GM21447 (cell line): Measurements from ENCODE around the gene FILIP1.
"Not testable (repeated sequence)": the region's sequence is repeated elsewhere in the genome, so short reads cannot be mapped to it uniquely, and the experiment has no call there.

Experiments
- ATAC-seq: cut with Tn5 transposase; IDR thresholded peaks from one replicate; pipeline ENCODE4 v1.9.1; 2021; ENCODE audit not compliant: unreplicated experiment

FILIP1 gene

DNA sequence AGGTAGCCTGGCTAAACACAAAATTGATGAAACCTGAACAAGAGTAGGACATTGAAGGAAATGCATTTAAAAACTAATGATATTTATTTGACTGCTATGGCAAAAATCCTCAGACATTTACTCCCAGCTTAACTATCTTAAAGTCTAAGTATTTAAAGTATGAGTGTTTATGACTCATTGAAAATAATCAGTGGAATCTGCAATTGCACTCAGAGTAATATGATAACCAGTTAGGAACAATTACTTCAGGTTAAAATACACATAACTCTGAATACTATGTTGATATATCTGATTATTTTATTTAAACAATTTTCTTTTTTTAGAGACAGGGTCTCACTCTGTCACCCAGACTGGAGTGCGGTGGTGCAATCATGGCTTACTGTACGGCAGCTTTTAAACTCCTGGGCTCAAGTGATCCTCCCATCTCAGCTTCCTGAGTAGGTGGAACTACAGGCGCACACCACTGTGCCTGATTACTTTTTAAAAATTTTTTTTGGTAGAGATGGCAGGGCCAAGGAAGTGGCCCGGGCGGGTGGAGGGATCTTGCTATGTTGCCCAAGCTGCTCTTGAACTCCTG, 43.9 kb downstream of the FILIP1 start:
- no peak for ATAC-seq

DNA sequence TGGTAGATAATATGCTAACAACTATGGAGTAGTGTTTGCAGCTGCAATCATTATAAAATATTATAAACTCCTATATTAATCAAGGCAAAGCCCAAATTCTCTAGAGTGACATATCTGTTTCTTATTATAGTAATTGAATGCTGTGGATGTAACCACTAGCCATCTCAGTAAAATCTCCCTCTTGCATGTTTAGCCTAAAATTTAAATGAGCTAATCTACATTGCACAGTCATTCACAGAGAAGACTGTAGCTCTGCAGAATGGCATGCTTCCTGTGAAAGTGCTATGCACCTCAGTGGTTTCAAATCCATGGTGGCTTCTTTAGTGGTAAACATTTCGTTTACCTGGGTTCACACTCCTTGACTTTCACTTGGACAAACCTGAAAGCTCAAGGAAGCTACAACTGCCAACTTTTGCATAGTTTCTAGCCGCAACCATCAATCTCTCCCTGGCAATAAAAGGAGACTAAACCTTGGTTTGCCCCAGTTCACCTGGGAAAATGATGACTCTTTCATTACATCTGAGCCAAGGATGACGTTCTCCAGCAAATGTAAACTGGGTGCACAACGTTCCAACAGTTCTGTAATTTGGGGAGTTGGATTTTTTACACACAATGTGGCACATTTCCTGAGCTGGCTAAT, 47.2 kb downstream of the FILIP1 start:
- ATAC-seq: no peak

GRCh38 chr6:75445738-75446137, 47.9 kb downstream of the FILIP1 start:
- no peak for ATAC-seq

GRCh38 chr6:75444899-75445298, 48.7 kb downstream of the FILIP1 start:
- ATAC-seq: no peak

- ATAC-seq: not testable (repeated sequence)
Measured at GRCh38 chr6:75441883-75442282, 51.7 kb downstream of the FILIP1 start.

- not testable (repeated sequence) for ATAC-seq
Measured at GRCh38 chr6:75441479-75441878, 52.1 kb downstream of the FILIP1 start.

GRCh38 chr6:75438442-75439116, 55.0 kb downstream of the FILIP1 start:
- ATAC-seq: no peak

DNA sequence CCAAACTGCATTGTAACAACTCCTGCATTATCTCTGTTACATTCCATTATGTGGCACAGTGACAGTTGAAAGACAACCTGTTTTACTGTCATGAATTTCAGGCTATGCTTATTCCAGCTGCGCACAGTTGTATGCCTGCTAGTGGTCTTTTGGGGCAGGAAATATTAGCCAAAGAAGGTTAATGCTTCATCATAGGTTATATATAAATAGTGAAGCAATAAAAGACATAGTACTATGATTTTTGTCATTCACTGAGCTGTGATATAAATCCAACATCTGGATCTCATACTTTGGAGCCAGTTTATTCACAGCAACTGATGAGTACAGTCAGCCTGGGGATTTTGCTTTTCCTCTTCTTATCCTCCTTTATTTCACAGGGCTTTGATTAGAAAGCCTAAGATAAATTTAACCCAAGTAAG, 55.6 kb downstream of the FILIP1 start:
- ATAC-seq: no peak

DNA sequence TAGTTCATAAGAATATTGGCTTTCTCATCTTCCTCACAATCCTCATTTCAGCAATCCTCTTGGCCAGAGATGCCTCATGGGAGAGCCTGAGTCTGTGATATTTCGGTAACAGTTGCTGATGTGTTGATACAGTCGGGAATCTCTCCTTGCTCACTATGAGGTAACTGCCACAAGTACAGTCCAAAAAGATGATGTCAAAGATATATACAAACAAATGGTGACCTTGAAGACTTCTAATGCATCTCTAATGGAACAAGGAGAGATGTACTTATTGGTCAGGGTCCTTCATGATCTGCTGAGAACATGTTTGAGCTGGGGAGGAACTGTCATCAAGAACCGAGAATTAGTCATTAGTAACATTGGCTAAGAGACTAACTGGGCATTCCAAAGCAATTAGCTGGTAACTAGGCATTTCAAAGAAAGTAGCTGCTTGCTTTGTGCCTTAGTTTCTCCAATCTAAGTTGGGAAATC, 56.1 kb downstream of the FILIP1 start:
- ATAC-seq: no peak

GRCh38 chr6:75436869-75437268, 56.7 kb downstream of the FILIP1 start:
- no peak for ATAC-seq

DNA sequence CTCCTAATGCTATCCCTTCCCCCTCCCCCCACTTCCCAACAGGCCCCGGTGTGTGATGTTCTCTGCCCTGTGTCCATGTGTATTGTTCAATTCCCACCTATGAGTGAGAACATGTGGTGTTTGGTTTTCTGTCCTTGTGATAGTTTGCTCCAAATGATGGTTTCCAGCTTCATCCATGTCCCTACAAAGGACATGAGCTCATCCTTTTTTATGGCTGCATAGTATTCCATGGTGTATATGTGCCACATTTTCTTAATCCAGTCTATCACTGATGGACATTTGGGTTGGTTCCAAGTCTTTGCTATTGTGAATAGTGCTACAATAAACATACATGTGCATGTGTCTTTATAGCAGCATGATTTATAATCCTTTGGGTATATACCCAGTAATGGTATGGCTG, 60.8 kb downstream of the FILIP1 start:
- not testable (repeated sequence) for ATAC-seq

DNA sequence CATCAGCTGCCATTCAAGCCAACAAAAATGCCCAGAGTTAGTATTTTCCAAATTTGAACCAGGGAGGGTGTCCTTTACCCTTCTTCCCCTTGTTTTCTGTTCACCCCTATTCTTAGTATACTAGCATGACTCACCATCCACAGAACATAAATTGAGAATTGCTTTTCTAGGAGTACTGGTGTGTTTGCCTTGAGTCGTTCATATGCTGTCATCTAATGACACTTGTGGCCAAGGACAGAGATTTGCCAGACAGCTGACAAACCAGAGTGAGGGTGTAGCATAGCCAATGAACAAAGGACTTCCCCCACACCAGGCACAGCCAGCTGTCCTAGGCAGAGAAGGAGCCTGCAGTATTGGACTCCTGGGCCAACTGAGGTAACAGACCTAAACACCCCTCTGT, 62.2 kb downstream of the FILIP1 start:
- ATAC-seq: no peak

DNA sequence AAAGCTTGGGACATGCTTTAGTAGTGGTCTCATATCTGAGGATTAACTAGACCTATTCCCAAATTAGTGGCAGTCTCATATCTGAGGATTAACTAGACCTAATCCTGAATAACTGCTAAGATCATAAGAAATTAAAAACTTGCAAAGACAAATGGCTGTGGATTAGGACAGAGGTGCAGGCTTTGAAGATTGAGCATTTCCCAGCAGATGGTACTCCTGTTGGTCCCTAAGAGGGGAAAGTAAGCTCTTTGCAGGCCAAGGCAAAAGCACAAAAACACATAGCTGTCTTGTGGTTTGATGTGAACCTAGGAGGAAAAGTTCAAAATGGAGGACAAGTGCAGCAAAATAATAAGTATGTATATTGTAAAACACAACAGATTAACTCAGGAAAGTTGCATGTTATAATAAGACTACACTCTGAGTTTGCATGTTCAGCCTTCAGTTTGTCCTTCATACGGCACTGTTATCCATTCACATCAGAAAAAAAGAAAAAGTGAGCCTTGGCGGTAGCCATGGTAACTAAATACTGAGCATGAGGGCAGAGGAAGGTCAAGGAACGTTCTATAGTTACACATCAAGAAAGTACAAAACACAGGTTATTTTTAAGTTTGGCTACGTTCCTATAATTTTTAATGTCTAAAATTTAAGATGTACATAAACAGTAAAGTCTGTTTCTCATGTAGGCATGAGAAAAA, 62.8 kb downstream of the FILIP1 start:
- ATAC-seq: no peak

DNA sequence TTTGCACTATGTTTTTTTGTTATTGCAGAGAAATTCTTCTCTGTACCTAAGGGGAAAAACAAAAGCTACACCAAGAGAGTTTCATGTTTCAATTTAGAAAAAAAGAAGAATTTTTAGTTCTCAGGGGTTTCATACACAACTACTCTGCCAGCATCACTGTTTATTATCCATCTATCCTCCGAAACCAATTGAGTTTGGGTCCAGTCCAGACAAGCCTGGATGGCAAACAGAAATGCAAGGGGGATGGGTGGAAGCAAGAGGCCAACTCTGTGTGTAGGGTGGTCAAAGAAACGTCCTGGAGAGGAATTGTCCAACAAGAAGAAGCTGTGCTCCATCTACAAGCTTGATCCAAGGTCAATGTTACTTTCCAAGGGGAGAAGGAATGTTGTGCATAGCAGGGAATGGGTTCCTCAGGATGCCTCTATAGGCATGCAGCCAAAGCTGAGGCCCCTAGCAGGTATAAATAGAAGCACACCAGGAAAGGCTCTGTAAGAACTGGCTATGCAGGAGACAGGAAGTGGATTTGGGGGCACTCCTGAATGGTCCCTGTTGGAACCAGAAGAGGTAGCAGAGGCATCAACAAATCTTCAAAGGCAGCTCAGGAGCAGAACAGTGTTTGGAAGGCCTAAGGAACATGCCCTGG, 64.4 kb downstream of the FILIP1 start:
- ATAC-seq: no peak

DNA sequence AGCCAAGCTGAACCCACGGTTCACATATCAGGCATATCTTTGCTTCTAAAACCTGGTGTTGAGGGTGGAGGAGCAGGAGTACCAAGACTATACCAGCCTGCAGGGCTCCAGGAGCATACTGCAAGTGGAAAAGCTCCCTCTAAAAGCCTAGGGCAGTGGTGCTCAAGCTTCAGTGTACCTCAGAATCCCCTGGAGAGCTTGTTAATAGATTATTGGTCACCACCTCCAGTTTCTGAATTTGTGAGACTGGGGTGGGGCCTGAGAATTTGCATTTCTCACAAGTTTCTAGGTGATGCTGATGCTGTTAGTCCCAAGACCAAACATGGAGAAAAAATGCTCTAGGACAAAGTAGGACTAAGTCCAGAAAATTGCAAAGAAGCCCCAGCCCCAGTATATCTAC, 65.4 kb downstream of the FILIP1 start:
- peak; percentile 49 for ATAC-seq

GRCh38 chr6:75427329-75427728, 66.3 kb downstream of the FILIP1 start:
- no peak for ATAC-seq

DNA sequence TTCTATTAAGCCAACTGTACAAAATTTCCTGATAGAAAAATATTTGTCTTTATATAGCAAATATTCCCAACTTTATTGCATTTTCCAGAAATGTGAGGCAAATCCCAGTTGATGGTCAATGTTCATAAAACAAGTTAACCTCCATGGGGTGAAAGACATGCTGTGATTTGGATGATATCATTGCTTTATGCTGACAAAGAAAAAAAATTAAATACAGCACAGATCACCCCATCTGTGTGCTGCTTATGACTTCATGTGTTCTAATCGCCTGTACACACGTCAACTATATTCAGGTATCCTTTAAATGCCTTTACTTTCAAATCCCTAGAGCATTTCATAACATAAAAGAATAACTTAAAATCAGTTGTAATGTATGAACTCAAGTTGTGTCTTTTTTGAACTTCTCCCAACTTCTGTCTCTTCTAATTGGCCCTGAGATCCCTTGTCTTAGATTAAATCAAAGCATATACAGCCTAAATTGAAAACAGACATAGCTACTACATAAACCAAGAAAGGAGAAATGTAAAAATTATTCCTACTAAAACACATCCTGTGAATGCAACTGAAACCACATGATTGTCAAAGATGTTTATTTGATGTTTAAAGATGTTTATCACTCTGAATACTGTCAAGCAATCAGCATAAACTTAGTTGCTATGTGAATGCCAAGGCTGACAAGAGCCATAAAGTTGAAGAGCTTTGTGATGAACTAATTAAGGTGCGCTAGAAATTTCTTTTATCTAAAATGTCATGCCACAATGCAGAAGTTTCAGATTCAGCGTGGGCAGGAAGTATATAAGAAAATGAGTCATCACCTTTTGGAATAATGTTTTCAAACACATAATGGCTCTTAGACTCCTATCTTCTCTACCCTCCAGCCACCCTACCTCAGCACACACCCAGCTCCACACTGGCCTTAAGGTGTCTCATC, 68.7 kb downstream of the FILIP1 start:
- no peak for ATAC-seq

DNA sequence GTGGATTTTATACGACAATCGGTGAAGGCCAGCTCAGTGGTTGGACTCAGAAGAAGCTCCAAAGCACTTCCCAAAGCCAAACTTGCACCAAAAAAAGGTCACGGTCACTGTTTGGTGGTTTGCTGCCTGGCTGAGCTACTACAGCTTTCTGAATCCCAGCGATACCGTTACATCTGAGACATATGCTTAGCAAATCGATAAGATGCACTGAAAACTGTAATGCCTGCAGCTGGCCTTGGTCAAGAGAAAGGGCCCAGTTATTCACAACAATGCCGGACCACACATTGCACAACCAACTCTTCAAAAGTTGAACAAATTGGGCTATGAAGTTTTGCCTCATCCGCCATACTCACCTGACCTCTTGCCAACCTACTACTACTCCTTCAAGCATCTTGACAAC, 70.2 kb downstream of the FILIP1 start:
- no peak for ATAC-seq

- ATAC-seq: no peak
Measured at GRCh38 chr6:75422024-75422639, 71.5 kb downstream of the FILIP1 start.
